Activated T-helper 9 cell treated with anti-CD3 and anti-CD28 coated beads, Interleukin-2, amount 50 U/mL, for 16 hours (primary cell): ENCODE measurements around the gene LRRK1.

Source experiments
- DNase-seq: peaks from one replicate; pipeline ENCODE4 v3.0.0-alpha.2; 2020; ENCODE audit warnings: low read depth

The LRRK1 gene

DNA sequence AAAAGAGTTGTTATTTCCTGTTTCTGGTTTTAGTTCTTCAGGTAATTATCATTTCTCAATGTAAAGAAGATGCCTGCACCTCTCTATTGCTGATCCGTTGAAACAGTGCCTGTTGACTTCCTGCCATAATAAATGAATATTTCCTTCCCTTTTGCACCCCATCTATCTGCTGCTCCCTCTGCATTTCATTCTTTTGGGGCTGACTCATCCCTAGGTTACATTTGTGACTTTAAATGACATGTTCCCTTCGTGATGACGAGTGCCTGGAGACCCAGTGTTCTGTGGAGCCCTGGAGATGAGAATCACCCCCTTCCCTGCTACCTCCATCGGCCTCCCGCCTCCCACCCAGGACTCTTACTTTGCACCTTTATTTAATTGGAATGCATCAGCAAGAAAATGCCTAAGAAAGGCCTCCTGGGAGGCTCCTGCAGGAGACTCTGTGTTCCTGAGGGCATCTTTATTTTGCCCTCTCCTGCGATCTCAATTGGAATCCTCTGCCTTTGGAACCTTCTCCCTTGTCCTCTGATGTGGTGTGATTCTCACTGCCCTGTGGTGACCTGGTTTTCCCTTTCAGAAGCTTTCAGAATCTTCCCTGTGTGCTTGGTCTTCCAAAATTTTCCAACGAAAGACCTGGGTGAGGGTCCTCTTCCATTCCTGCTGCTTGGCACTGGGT is 13.7 kb downstream of the LRRK1 start:
- DNase-seq = no peak

- DNase-seq = no peak
These were observed 15.0 kb downstream of the LRRK1 start for GRCh38 chr15:100934166-100934565.

GRCh38 chr15:100934726-100935125 is 15.6 kb downstream of the LRRK1 start:
- DNase-seq = no peak

DNA sequence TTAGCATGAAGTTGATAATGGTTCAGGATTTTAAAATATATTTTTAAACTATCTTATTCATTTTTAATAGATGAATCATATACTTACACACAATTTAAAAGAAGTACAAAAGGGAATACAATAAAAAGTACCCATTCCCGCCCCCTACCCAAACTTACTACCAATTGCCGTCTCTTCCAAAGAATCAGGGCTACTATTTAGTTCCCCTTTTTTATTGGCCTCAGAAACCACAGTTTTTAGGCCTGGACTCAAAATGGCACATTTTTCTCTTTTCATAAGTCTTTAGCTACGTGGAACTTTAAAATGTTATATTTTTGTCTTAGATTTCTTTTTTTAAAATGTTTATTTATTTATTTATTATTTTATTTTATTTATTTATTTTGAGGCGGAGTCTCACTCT is 18.0 kb downstream of the LRRK1 start:
- no peak for DNase-seq

DNA sequence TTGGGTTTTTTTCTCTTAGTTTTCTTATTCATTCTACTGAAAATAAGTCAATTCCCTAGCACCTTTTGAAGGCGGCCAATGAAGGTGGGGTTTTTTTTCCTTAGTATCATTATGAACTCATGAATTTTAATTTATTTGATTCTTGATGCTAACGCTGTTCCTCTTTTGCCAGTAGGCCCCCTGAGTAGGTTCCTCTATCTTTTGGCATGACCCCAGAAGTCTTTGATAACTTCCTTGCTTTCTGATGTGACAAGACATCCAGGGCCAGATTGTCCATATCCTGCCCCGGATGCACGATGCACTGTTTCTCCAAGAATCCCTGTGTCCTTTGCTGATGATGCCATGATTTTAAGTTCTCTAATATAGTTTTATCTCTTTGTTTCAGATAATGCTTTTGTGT is 20.6 kb downstream of the LRRK1 start:
- DNase-seq = no peak

- no peak for DNase-seq
These were observed 21.7 kb downstream of the LRRK1 start for GRCh38 chr15:100940767-100941379.

- no peak for DNase-seq
These were observed 22.4 kb downstream of the LRRK1 start for GRCh38 chr15:100941536-100941935.

DNA sequence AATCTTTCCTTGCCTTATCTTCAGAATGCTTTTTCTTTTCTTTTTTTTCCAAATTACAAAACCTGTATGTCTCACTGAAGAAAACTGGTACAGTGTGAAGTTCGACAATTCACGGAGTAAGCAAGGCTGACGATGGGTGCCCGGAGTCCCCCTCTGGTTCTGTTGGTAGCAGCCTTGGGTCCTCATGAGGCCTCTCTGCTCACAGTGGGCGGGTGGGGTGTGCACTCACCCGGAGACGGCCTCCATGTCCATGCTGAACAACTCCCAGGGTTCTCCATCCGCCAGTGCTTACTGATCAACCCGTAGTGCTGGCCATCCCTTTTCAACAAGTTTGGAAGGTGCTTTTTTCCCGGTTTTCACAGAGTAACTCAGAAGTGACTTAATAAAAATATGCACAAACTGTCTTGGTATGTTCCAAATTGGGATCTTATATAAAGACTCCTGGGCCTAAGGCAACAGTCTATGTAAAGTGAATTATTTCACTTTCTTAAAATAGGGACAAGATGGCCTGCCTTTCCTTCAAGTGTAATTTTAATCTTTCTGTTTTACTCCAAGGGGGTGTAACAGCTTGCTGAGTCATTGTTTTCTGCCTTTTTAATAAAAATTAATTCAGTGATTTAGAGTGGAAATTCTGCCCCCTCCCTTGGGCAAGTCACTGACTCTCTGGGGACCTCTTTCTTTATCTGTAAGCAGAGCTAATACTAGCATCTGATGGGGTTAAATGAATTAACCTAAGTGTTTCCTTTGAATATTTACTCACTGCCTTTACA is 23.7 kb downstream of the LRRK1 start:
- no peak for DNase-seq

GRCh38 chr15:100944244-100944895 is 25.2 kb downstream of the LRRK1 start:
- DNase-seq = no peak

GRCh38 chr15:100944986-100945385 is 25.8 kb downstream of the LRRK1 start:
- DNase-seq = no peak

- no peak for DNase-seq
These were observed 28.7 kb downstream of the LRRK1 start for GRCh38 chr15:100947760-100948429.

DNA sequence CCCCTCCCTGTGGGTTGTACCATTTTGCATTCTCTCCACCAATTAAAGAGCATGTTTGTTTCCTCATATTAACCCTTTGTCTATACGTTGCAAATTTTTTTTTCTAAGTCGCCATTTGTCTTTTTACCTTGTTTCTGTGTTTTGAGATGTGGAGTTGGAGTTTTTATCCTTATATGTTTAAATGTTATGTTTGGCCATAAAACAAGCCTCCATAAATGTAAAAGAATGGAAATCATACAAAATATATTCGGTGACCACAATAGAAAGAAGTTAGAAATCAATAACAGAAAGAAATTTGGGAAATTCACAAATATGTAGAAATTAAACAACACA is 29.2 kb downstream of the LRRK1 start:
- no peak for DNase-seq

DNA sequence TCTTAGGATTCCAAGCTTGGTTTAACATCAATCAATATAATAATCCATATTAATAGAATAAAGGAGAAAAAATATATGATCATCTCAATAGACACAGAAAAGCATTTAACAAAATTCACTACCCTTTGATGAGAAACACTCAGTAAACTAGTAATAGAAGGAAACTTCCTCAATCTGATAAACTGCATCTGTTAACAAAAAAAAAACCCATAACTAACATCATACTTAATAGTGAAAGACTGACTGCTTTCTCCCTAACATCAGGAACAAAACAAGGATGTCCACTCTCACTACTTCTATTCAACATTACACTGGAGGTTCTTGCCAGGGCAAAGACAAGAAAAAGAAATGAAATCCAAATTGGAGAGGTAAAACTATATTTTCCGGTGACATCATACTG is 30.5 kb downstream of the LRRK1 start:
- DNase-seq = no peak

DNA sequence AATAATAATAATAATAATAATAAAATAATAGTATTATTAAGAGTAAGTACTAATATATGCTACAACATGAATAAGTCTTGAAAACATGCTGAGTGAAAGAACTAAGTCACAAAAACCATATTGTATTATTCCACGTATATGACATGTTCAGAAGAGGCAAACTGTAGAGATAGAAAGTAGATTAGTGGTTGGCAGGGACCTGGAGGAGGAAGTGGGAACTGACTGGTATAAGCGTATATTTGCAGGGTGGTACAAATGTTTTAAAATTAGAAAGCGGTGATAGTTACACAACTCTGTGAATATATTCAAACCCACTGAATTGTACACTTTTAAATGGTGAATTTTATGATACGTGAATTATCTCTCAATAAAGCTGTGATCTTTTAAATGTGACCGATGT is 32.8 kb downstream of the LRRK1 start:
- DNase-seq = no peak

GRCh38 chr15:100952566-100952965 is 33.4 kb downstream of the LRRK1 start:
- DNase-seq = no peak

- DNase-seq = no peak
These were observed 39.3 kb downstream of the LRRK1 start for GRCh38 chr15:100958326-100959065.

GRCh38 chr15:100959066-100960050 is 40.2 kb downstream of the LRRK1 start:
- DNase-seq = no peak

- DNase-seq = no peak
These were observed 47.8 kb downstream of the LRRK1 start for GRCh38 chr15:100966997-100967396.

- no peak for DNase-seq
These were observed 49.2 kb downstream of the LRRK1 start for GRCh38 chr15:100968050-100968966.
